K562 (cell line): ENCODE measurements around the gene MANEAL. TPM values are rescaled to one million over a fixed set of nuclear protein-coding genes. Genes with fewer than 3 reads are reported as not detected.
A peak's percentile ranks its signal among the peaks of the same experiment; 100 is the strongest.

Experiments
- ELF2 ChIP-seq: fragments of 250-450 bp; sonication (Bioruptor Pico); IDR thresholded peaks from 2 replicates; pipeline ENCODE4 v1.5.0; 2021; ENCODE audit warnings: mild to moderate bottlenecking
- ERF ChIP-seq: fragments of 450-650 bp; formaldehyde crosslinking; IDR thresholded peaks from 2 replicates; pipeline ENCODE4 v1.4.0; 2020; ENCODE audit warnings: mild to moderate bottlenecking, mixed read lengths
- ETV1 ChIP-seq: fragments of 450-650 bp; conservative IDR thresholded peaks from 2 replicates; pipeline ENCODE4 v1.6.1; 2016; ENCODE audit warnings: missing genetic modification characterization, control low read depth, low read depth, missing compliant biosample characterization
- FOSL1 ChIP-seq: fragments of 200-800 bp; sonication (Bioruptor generic); conservative IDR thresholded peaks from 2 replicates; pipeline ENCODE4 v1.6.1; 2016; ENCODE audit warnings: missing genetic modification characterization, missing compliant biosample characterization
- FOXK2 ChIP-seq, 2 experiments: fragments of 450-650 bp; IDR thresholded peaks in 1 of 2; conservative IDR thresholded peaks in 1 of 2; 2 replicates each; pipeline ENCODE4 v1.6.1; 2016; ENCODE audit warnings: low read depth in 2 of 2, mild to moderate bottlenecking in 1 of 2
- FOXM1 ChIP-seq, 2 experiments: fragments of 450-650 bp in 1 of 2; sonication (generic) in 1 of 2; formaldehyde crosslinking in 1 of 2; IDR thresholded peaks; 2 replicates each; pipeline versions ENCODE4 v1.6.1 to v1.9.0; 2017 to 2022; ENCODE audit warnings: low read depth in 2 of 2, mild to moderate bottlenecking in 2 of 2, missing genetic modification reagents in 1 of 2, moderate library complexity in 1 of 2
- FOXP1 ChIP-seq: sonication (generic); formaldehyde crosslinking; IDR thresholded peaks from 2 replicates; pipeline ENCODE4 v1.8.0; 2022; ENCODE audit warnings: mild to moderate bottlenecking, missing genetic modification reagents
- HDAC1 ChIP-seq, 2 experiments: fragments of 450-650 bp; IDR thresholded peaks; 2 replicates each; pipeline ENCODE4 v1.6.1; 2016 to 2017; ENCODE audit warnings: inconsistent platforms in 1 of 2, mild to moderate bottlenecking in 1 of 2, moderate library complexity in 1 of 2
- RBFOX2 ChIP-seq: fragments of 200-400 bp; formaldehyde crosslinking; IDR thresholded peaks from 2 replicates; pipeline ENCODE4 v1.6.1; 2017; ENCODE audit warnings: low read depth, mild to moderate bottlenecking, low read length, moderate library complexity
- SRF ChIP-seq, 2 experiments: fragments of 250-450, 450-650 bp in 1 of 2; sonication (Bioruptor Pico) in 1 of 2; sonication (generic) in 1 of 2; formaldehyde crosslinking; IDR thresholded peaks; 2 replicates each; pipeline versions ENCODE4 v1.5.0 to v1.5.1; 2020 to 2022; ENCODE audit warnings: mild to moderate bottlenecking in 1 of 2, missing genetic modification reagents in 1 of 2
- TAF1 ChIP-seq: IDR thresholded peaks from 2 replicates; pipeline ENCODE4 v1.6.1; 2011; ENCODE audit warnings: mild to moderate bottlenecking, low read length, moderate library complexity; ENCODE audit not compliant: insufficient read depth, control insufficient read depth, severe bottlenecking; ENCODE audit errors: extremely low read depth
- THRAP3 ChIP-seq: fragments of 450-650 bp; IDR thresholded peaks from 2 replicates; pipeline ENCODE4 v1.6.1; 2016; ENCODE audit warnings: mild to moderate bottlenecking, inconsistent platforms, borderline replicate concordance
- ZNF24 ChIP-seq: fragments of 450-650 bp; IDR thresholded peaks from 2 replicates; pipeline ENCODE4 v1.6.1; 2016
- ZNF398 ChIP-seq: fragments of 250-450 bp; sonication (Bioruptor Pico); IDR thresholded peaks from 2 replicates; pipeline ENCODE4 v1.8.0; 2021; ENCODE audit warnings: moderate library complexity, mild to moderate bottlenecking, inconsistent platforms
- ZNF764 ChIP-seq: fragments of 250-450 bp; sonication (Bioruptor Pico); IDR thresholded peaks from 2 replicates; pipeline ENCODE4 v1.4.0; 2020; ENCODE audit warnings: low read depth, mild to moderate bottlenecking, moderate library complexity
- polyA plus RNA-seq, 8 experiments: library from polyadenylated mRNA; depleted of rRNA in 4 of 8; stranded (reverse) in 5 of 8; unstranded in 3 of 8; fragments of >200 nt; fragmentation: Nextera tagmentation in 2 of 8; fragmentation: Illumina TruSeq in 1 of 8; extraction: Ambion mirVana in 2 of 8; extraction: Trizol in 1 of 8; gene quantifications; 2 replicates each; pipeline versions ENCODE4 v1.2.1 to v1.2.3, GENCODE V29; 2011 to 2014; ENCODE audit warnings: inconsistent platforms in 1 of 8, missing spikeins in 1 of 8
- total RNA-seq, 7 experiments: library from RNA; depleted of rRNA in 6 of 7; stranded (reverse); fragments of >200 nt in 6 of 7; fragmentation: Illumina TruSeq in 2 of 7; extraction: Trizol in 2 of 7; gene quantifications; 2 replicates each; pipeline versions ENCODE4 v1.2.1 to v1.2.3, GENCODE V29; 2011 to 2021; ENCODE audit warnings: low replicate concordance in 1 of 7
- TF ChIP-seq, protein P1 (sequence below): sonication (generic); formaldehyde crosslinking; IDR thresholded peaks from 2 replicates; pipeline ENCODE4 v1.8.0; 2022; ENCODE audit warnings: missing genetic modification reagents, mild to moderate bottlenecking, borderline replicate concordance
- TF ChIP-seq, protein P2 (sequence below): sonication (generic); formaldehyde crosslinking; IDR thresholded peaks from 2 replicates; pipeline ENCODE4 v1.8.0; 2022; ENCODE audit warnings: mild to moderate bottlenecking, missing genetic modification reagents
- TF ChIP-seq, protein P3 (sequence below): fragments of 450-650 bp; formaldehyde crosslinking; conservative IDR thresholded peaks from 2 replicates; pipeline ENCODE4 v1.4.0; 2022; ENCODE audit warnings: mild to moderate bottlenecking, missing genetic modification characterization
- TF ChIP-seq, protein P4 (sequence below): sonication (generic); formaldehyde crosslinking; IDR thresholded peaks from 2 replicates; pipeline ENCODE4 v1.8.0; 2022; ENCODE audit warnings: mild to moderate bottlenecking, low read depth, missing genetic modification reagents

MANEAL gene
- total and polyA plus RNA-seq, 9 of the 15 experiments (the other 6 are each of a cell fraction or from before 2014, with no cell fraction given), result 0.37 to 3.2 (median 1.2) TPM

DNA sequence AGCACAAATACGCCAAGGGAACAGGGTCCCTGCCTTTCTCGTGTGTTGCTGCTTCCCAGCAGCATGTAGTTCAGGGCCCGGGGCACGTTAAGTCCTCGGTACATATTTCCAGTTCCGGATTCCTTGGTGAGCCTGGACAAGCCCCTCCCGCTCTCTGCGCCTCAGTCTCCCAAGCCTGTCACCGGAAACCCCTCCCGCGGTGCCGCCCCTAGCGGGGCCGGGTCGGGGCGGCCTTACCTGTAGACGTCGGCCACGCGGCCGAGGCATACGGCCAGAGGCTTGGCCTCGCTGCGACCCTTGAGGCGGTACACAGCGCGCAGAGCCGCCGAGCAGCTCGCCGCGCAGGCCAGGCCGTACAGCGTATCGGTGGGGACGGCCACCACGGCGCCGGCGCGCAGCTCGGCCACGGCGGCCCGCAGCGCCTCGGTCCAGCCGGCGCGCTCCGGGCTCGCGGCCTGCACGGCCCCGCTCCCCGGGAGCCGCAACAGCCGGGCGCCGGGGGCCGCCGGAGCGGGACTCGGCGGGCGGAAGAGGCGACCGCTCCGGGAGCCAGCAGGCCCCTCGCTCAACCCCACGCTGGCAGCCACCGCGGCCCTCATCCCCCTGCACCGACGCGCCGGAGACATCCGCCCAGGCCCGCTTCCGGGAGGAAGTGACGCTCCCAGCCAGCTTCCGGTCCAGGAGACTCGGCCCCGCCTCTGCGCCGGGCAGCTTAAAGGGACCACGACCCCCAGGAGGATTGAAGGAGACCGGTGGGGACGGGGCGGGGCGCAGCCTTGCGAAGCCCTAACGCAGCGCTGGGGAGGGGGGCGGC lies 14.1 kb downstream of the MANEAL start, which contains the start of the genes C1orf122 and YRDC (continued):
- TF ChIP-seq FOXP1 (CRISPR knock-in tag) (no peak), ETV1 (tag) (peak; percentile 76), FOXM1 (IDR thresholded peaks at IDR 0.05; ENCODE audit: low read depth) (peak; percentile 75; the same call in 1 of the 2 replicates), FOXM1 (CRISPR knock-in tag; IDR thresholded peaks at IDR 0.05; ENCODE audit: low read depth) (no peak), HDAC1 (IDR thresholded peaks at IDR 0.05) (peak in 1 of 2 experiments; percentile 58; a peak in 2 of 4 replicates), ZNF398 (CRISPR knock-in tag) (no peak), THRAP3 (no peak), FOXK2 (conservative IDR thresholded peaks at IDR 0.05 in 1 of 2, IDR thresholded peaks at IDR 0.05 in 1 of 2; ENCODE audit: low read depth in 2 of 2) (peak in 1 of 2 experiments; percentile 40; a peak in 1 of 4 replicates), ERF (CRISPR knock-in tag) (0 out of 2 replicates have a peak, but pooled peaks have one; percentile 44), RBFOX2 (peak; percentile 96), FOSL1 (tag) (0 out of 2 replicates have a peak, but pooled peaks have one; percentile 28), ELF2 (CRISPR knock-in tag) (peak; percentile 96), ZNF24 (peak; percentile 37; the same call in 1 of the 2 replicates), SRF (CRISPR knock-in tag; IDR thresholded peaks at IDR 0.05) (no peak), TAF1 (peak; percentile 75), ZNF764 (no peak)
- TF ChIP-seq, protein P1, sequence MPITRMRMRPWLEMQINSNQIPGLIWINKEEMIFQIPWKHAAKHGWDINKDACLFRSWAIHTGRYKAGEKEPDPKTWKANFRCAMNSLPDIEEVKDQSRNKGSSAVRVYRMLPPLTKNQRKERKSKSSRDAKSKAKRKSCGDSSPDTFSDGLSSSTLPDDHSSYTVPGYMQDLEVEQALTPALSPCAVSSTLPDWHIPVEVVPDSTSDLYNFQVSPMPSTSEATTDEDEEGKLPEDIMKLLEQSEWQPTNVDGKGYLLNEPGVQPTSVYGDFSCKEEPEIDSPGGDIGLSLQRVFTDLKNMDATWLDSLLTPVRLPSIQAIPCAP (CRISPR knock-in tag), result no peak
- TF ChIP-seq, protein P2, sequence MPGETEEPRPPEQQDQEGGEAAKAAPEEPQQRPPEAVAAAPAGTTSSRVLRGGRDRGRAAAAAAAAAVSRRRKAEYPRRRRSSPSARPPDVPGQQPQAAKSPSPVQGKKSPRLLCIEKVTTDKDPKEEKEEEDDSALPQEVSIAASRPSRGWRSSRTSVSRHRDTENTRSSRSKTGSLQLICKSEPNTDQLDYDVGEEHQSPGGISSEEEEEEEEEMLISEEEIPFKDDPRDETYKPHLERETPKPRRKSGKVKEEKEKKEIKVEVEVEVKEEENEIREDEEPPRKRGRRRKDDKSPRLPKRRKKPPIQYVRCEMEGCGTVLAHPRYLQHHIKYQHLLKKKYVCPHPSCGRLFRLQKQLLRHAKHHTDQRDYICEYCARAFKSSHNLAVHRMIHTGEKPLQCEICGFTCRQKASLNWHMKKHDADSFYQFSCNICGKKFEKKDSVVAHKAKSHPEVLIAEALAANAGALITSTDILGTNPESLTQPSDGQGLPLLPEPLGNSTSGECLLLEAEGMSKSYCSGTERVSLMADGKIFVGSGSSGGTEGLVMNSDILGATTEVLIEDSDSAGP (CRISPR knock-in tag), result peak; percentile 98
- TF ChIP-seq, protein P3, sequence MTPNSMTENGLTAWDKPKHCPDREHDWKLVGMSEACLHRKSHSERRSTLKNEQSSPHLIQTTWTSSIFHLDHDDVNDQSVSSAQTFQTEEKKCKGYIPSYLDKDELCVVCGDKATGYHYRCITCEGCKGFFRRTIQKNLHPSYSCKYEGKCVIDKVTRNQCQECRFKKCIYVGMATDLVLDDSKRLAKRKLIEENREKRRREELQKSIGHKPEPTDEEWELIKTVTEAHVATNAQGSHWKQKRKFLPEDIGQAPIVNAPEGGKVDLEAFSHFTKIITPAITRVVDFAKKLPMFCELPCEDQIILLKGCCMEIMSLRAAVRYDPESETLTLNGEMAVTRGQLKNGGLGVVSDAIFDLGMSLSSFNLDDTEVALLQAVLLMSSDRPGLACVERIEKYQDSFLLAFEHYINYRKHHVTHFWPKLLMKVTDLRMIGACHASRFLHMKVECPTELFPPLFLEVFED (CRISPR knock-in tag), result no peak
- TF ChIP-seq, protein P4, sequence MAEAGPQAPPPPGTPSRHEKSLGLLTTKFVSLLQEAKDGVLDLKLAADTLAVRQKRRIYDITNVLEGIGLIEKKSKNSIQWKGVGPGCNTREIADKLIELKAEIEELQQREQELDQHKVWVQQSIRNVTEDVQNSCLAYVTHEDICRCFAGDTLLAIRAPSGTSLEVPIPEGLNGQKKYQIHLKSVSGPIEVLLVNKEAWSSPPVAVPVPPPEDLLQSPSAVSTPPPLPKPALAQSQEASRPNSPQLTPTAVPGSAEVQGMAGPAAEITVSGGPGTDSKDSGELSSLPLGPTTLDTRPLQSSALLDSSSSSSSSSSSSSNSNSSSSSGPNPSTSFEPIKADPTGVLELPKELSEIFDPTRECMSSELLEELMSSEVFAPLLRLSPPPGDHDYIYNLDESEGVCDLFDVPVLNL (CRISPR knock-in tag), result no peak
